ENCODE data around the gene DENND5B. TPM values are rescaled to one million over a fixed set of nuclear protein-coding genes. Genes with fewer than 3 reads are reported as not detected.

The DENND5B gene
- total RNA-seq, 4 donors from 2014 or later: 1.6 to 9.7 (median 5.8) TPM

DNA sequence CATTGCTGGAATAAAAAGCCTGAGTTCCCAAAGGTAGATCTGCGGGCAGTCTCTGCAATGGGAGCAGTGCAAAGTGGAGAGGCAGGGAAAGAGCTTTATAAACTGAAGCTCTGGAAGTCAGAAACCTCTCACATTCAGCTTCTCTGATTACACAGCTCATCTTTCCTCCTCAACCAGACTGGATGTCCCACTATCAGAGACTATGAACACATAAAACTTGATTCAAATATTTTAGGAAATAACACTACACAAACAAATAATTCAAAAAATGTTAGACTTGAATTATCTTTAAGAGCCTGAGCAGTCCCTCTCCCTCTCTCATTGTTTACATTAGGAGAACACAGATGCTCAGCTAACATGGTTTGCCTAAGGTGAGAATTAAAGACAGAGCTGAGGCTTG lies 72.9 kb downstream of the DENND5B start:
- no peaks in the 10 kb centered on the region for H3K36me3 ChIP-seq
- H3K27ac ChIP-seq: no peak overlapping the region
- H3K4me3 ChIP-seq: no peak overlapping the region
- TF ChIP-seq EP300 (IDR thresholded peaks at IDR 0.05) (no peak), POLR2AphosphoS5 (IDR thresholded peaks at IDR 0.05) (no peak), CTCF (IDR thresholded peaks at IDR 0.05) (no peak), POLR2A (IDR thresholded peaks at IDR 0.05) (no peak)
- no peaks in the 10 kb centered on the region for H3K27me3 ChIP-seq
- peaks cover 4% of the 10 kb centered on the region for H3K4me1 ChIP-seq
- WGBS: 94% methylated on average over 1 of the region's 1 CpG
- H3K9me3 ChIP-seq: no peaks in the 10 kb centered on the region
- DNase-seq (ENCODE audit: low spot score in 2 of 2): no peak

DNA sequence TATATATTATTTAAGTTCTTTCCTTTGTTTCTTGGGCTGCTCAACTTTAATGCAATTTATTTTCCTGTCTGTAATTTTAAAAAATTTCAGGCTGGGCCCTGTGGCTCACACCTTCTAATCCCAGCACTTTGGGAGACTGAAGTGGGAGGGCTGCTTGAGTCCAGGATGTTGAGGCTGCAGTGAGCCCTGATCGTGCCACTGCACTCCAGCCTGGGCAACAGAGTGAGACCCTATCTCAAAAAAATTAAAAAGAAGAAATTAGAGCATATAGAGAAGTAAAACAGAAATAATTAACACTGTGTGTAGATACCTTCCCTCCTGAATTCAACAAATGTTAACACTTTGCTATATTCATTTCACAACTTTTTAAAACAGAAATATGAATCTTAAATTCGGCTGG lies 74.2 kb downstream of the DENND5B start:
- TF ChIP-seq POLR2AphosphoS5 (IDR thresholded peaks at IDR 0.05) (no peak), EP300 (IDR thresholded peaks at IDR 0.05) (no peak), CTCF (IDR thresholded peaks at IDR 0.05) (no peak), POLR2A (IDR thresholded peaks at IDR 0.05) (no peak)
- Histone ChIP-seq H3K27ac (no peak overlapping the region), H3K9me3 (no peaks in the 10 kb centered on the region), H3K4me3 (no peak overlapping the region), H3K27me3 (no peaks in the 10 kb centered on the region), H3K36me3 (no peaks in the 10 kb centered on the region), H3K4me1 (peaks cover 4% of the 10 kb centered on the region)
- 81% methylated on average over 2 of the region's 2 CpGs for WGBS
- no peak for DNase-seq (ENCODE audit: low spot score in 2 of 2)

DNA sequence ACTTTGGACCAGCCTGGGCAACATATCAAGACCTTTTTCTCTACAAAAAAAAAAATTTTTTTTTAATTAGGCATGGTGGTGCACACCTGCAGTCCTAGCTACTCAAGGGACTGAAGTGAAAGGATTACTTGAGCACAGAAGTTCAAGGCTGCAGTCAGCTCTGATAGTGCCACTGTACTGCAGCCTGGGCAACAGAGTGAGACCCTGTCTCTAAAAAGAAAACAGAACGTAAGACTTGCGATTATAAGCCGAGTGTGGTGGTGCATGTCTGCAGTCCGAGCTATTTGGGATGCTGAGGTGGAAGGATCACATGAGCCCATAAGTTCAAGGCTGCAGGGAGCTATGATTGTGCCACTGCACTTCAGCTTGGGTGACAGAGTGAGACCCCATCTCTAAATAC lies 76.0 kb downstream of the DENND5B start:
- H3K4me1 ChIP-seq: peaks cover 9% of the 10 kb centered on the region
- 97% methylated on average over 4 of the region's 4 CpGs for WGBS
- no peaks in the 10 kb centered on the region for H3K27me3 ChIP-seq
- TF ChIP-seq POLR2A (IDR thresholded peaks at IDR 0.05) (no peak), EP300 (IDR thresholded peaks at IDR 0.05) (no peak), CTCF (IDR thresholded peaks at IDR 0.05) (no peak), POLR2AphosphoS5 (IDR thresholded peaks at IDR 0.05) (no peak)
- DNase-seq (ENCODE audit: low spot score in 2 of 2): no peak
- no peaks in the 10 kb centered on the region for H3K36me3 ChIP-seq
- H3K4me3 ChIP-seq: no peak overlapping the region
- no peak overlapping the region for H3K27ac ChIP-seq
- H3K9me3 ChIP-seq: no peaks in the 10 kb centered on the region

GRCh38 chr12:31510034-31510433 lies 80.9 kb downstream of the DENND5B start:
- peaks cover 5% of the 10 kb centered on the region for H3K4me1 ChIP-seq

More at GRCh38 chr12:31510034-31510433, 80.9 kb downstream of the DENND5B start:
- H3K9me3 ChIP-seq: no peaks in the 10 kb centered on the region
- DNase-seq (ENCODE audit: low spot score in 2 of 2): no peak
- H3K36me3 ChIP-seq: no peaks in the 10 kb centered on the region
- 63% methylated on average over 4 of the region's 4 CpGs for WGBS
- no peaks in the 10 kb centered on the region for H3K27me3 ChIP-seq
- H3K4me3 ChIP-seq: no peak overlapping the region
- no peak for TF ChIP-seq EP300 (IDR thresholded peaks at IDR 0.05)
- TF ChIP-seq CTCF (IDR thresholded peaks at IDR 0.05): no peak
- TF ChIP-seq POLR2AphosphoS5 (IDR thresholded peaks at IDR 0.05): no peak
- TF ChIP-seq POLR2A (IDR thresholded peaks at IDR 0.05): no peak
- H3K27ac ChIP-seq: no peak overlapping the region

Measured in suprapubic skin (tissue), 4 donors.